ENCODE results near the gene PTPRT.

Gene PTPRT

DNA sequence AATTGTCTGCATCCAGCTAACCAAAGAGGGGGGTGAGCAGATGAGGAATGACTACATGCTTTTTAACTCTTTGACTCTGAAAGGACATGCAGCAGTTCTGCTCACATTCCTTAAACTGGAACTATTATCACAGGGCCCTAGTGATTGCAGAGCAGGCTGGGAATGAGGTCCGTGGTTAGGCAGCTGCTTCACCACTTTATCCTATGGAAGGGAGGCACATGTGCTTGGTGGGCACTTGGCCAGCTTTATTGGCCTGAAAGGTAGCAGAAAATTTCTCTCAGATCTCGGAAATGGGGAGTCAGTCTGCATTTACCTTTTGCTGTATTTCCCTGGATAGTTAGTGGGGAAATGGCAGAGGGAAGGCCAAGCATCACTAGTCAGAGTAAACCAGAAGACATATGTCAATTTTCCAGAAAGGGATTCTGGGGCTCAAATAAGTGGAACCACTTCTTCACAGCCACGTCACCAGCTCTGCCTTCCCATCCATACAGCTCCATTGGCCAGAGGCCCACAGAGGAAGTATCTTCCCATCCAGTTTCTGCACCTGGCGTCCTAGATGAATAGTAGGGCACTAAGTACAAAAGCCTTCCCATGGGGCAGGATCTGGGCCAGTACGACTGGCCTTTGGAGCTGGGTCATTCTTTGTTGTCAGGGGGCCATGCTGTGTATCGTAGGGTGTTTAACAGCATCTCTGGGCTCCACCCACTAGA lies 444.8 kb downstream of the PTPRT start:
- Histone ChIP-seq H3K27me3 (ENCODE audit: control insufficient read depth, insufficient read depth, low read length) (no peaks in the 10 kb centered on the region), H3K4me1 (ENCODE audit: control insufficient read depth, insufficient read depth, low read length) (peaks cover 31% of the 10 kb centered on the region), H3K9me3 (ENCODE audit: control insufficient read depth, low read length) (no peaks in the 10 kb centered on the region), H3K9ac (ENCODE audit: low read length) (no peak overlapping the region), H3K4me3 (ENCODE audit: low read length) (no peak overlapping the region), H3K36me3 (ENCODE audit: control insufficient read depth, insufficient read depth, low read length) (no peaks in the 10 kb centered on the region)

DNA sequence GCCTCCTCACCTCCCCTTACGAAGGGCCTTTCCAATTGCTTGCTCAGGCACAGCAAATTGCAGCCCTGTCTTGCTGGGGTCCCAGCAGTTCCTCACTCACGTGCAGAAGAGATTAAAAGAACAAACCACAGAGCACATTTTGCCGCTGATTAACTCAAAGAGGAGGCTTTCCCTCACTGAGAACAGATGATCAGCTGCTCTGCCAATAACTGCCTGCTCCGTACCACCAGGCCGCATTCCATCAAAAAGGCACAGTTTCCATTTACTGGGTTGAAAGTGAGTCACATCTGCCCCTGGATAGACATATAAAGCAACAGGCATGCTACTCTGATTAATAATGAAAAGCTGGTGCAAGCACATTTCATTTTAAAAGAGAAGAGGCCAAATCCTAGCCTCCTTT lies 446.8 kb downstream of the PTPRT start:
- Histone ChIP-seq H3K4me3 (ENCODE audit: low read length) (no peak overlapping the region), H3K36me3 (ENCODE audit: control insufficient read depth, insufficient read depth, low read length) (no peaks in the 10 kb centered on the region), H3K4me1 (ENCODE audit: control insufficient read depth, insufficient read depth, low read length) (peaks cover 12% of the 10 kb centered on the region), H3K9me3 (ENCODE audit: control insufficient read depth, low read length) (no peaks in the 10 kb centered on the region), H3K27me3 (ENCODE audit: control insufficient read depth, insufficient read depth, low read length) (no peaks in the 10 kb centered on the region), H3K9ac (ENCODE audit: low read length) (no peak overlapping the region)

GRCh38 chr20:42741906-42742305 lies 447.8 kb downstream of the PTPRT start:
- Histone ChIP-seq H3K9ac (ENCODE audit: low read length) (no peak overlapping the region), H3K4me3 (ENCODE audit: low read length) (no peak overlapping the region), H3K4me1 (ENCODE audit: control insufficient read depth, insufficient read depth, low read length) (peaks cover 3% of the 10 kb centered on the region), H3K36me3 (ENCODE audit: control insufficient read depth, insufficient read depth, low read length) (no peaks in the 10 kb centered on the region), H3K9me3 (ENCODE audit: control insufficient read depth, low read length) (no peaks in the 10 kb centered on the region), H3K27me3 (ENCODE audit: control insufficient read depth, insufficient read depth, low read length) (no peaks in the 10 kb centered on the region)

GRCh38 chr20:42740226-42740870 lies 449.4 kb downstream of the PTPRT start:
- Histone ChIP-seq H3K4me1 (ENCODE audit: control insufficient read depth, insufficient read depth, low read length) (no peaks in the 10 kb centered on the region), H3K9ac (ENCODE audit: low read length) (no peak overlapping the region), H3K27me3 (ENCODE audit: control insufficient read depth, insufficient read depth, low read length) (no peaks in the 10 kb centered on the region), H3K9me3 (ENCODE audit: control insufficient read depth, low read length) (no peaks in the 10 kb centered on the region), H3K36me3 (ENCODE audit: control insufficient read depth, insufficient read depth, low read length) (no peaks in the 10 kb centered on the region), H3K4me3 (ENCODE audit: low read length) (no peak overlapping the region)

DNA sequence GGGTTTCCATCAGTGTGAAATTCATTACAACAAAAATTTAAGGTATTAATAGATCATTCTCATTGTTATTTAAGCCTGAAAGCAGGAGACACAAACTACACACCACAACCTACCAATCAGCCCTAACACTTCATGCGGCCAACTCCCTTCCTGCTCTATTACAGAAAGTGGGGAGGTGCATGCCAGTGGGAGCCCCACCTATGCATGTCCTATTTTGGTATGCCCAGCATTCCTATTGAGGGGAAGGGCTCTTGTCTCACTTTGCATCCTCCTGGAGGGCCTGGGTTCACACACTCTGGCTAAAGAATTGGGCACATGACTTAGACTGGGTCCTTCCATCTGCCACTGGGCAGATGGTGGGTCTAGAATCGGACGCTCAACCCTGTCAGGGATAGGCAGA lies 450.0 kb downstream of the PTPRT start:
- Histone ChIP-seq H3K4me1 (ENCODE audit: control insufficient read depth, insufficient read depth, low read length) (no peaks in the 10 kb centered on the region), H3K9me3 (ENCODE audit: control insufficient read depth, low read length) (no peaks in the 10 kb centered on the region), H3K36me3 (ENCODE audit: control insufficient read depth, insufficient read depth, low read length) (no peaks in the 10 kb centered on the region), H3K27me3 (ENCODE audit: control insufficient read depth, insufficient read depth, low read length) (no peaks in the 10 kb centered on the region), H3K4me3 (ENCODE audit: low read length) (no peak overlapping the region), H3K9ac (ENCODE audit: low read length) (no peak overlapping the region)

- Histone ChIP-seq H3K4me3 (ENCODE audit: low read length) (no peak overlapping the region), H3K27me3 (ENCODE audit: control insufficient read depth, insufficient read depth, low read length) (no peaks in the 10 kb centered on the region), H3K4me1 (ENCODE audit: control insufficient read depth, insufficient read depth, low read length) (no peaks in the 10 kb centered on the region), H3K9me3 (ENCODE audit: control insufficient read depth, low read length) (no peaks in the 10 kb centered on the region), H3K36me3 (ENCODE audit: control insufficient read depth, insufficient read depth, low read length) (no peaks in the 10 kb centered on the region), H3K9ac (ENCODE audit: low read length) (no peak overlapping the region)
Observed at GRCh38 chr20:42735539-42735938, 454.2 kb downstream of the PTPRT start.

DNA sequence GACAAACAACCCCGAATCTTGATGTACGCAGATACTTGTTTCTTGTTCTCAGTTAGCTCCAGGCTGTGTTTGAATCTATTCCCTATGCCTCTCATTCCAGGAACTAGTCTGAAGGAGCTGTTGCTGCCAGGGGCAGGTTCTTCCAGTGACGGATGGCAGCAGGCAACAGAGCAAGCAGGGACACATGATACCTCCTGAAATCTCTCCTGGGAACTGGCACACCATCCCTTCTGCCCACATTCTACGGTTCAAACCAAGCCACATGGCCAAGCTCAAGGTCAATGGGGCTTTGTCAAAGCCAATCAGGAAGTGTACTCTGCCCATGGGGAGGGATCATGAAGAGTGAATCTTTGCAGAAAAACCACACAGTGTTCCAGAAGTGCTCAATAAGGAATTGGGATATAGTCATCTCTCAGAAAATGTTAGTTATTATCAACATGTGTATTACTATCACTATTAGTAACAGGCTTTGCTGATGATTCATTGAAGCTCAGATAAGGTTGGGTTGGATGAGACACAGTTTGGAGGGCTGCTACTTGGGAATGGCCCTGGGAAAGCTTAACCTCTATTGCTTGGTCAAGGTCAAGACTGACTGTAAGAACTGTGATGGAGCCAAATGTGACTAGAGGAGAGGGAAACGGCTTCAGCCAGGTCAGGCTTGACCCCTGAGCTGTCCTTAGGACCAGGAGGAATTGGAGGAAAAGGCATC lies 454.9 kb downstream of the PTPRT start:
- H3K4me3 ChIP-seq (ENCODE audit: low read length) = no peak overlapping the region
- no peaks in the 10 kb centered on the region for H3K9me3 ChIP-seq (ENCODE audit: control insufficient read depth, low read length)
- no peaks in the 10 kb centered on the region for H3K4me1 ChIP-seq (ENCODE audit: control insufficient read depth, insufficient read depth, low read length)
- no peaks in the 10 kb centered on the region for H3K27me3 ChIP-seq (ENCODE audit: control insufficient read depth, insufficient read depth, low read length)
- H3K9ac ChIP-seq (ENCODE audit: low read length) = no peak overlapping the region
- no peaks in the 10 kb centered on the region for H3K36me3 ChIP-seq (ENCODE audit: control insufficient read depth, insufficient read depth, low read length)

- Histone ChIP-seq H3K4me3 (ENCODE audit: low read length) (no peak overlapping the region), H3K4me1 (ENCODE audit: control insufficient read depth, insufficient read depth, low read length) (no peaks in the 10 kb centered on the region), H3K9ac (ENCODE audit: low read length) (no peak overlapping the region), H3K27me3 (ENCODE audit: control insufficient read depth, insufficient read depth, low read length) (no peaks in the 10 kb centered on the region), H3K9me3 (ENCODE audit: control insufficient read depth, low read length) (no peaks in the 10 kb centered on the region), H3K36me3 (ENCODE audit: control insufficient read depth, insufficient read depth, low read length) (no peaks in the 10 kb centered on the region)
Observed at GRCh38 chr20:42721923-42722322, 467.8 kb downstream of the PTPRT start.

DNA sequence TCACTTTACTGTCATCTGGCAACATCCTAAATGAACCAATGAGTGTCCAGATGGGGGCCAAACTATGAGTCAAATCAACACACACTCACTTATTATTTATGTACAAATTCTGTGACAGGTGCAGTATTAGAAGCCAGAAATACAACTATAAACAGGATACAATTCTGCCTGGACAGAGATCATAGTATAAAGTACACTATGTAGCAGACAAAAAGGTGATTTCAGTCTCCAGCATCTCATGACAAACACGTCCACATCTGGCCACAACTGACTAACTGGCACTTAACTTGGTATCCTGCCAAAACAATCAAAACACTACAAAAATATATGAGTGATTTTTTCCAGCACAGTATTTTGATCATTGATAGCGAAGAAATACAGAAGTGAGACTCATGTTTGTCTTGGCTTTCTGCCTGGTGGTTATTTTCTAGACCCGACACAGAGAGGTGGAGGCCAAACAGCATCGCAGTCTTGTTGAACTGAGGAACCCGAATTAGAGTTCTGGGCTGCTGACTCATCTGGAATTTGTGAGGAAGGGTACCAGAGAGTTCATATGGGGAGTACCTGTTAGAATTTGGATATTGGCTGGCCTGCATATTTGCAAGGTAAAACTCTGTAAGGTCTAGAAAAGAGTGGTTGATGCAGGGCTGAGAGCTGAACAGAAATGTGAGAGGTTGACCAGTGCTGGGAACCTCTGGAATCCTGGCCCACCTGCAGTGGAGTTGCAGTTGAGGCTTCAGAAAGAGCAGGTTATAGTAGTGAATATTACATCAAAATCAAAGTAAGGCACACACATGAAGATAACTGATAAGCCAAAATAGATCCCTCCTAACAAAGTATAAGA lies 475.2 kb downstream of the PTPRT start:
- no peak overlapping the region for H3K4me3 ChIP-seq (ENCODE audit: low read length)
- H3K9me3 ChIP-seq (ENCODE audit: control insufficient read depth, low read length) = no peaks in the 10 kb centered on the region
- H3K4me1 ChIP-seq (ENCODE audit: control insufficient read depth, insufficient read depth, low read length) = peaks cover 5% of the 10 kb centered on the region
- H3K9ac ChIP-seq (ENCODE audit: low read length) = no peak overlapping the region
- no peaks in the 10 kb centered on the region for H3K36me3 ChIP-seq (ENCODE audit: control insufficient read depth, insufficient read depth, low read length)
- no peaks in the 10 kb centered on the region for H3K27me3 ChIP-seq (ENCODE audit: control insufficient read depth, insufficient read depth, low read length)

- Histone ChIP-seq H3K9ac (ENCODE audit: low read length) (no peak overlapping the region), H3K4me1 (ENCODE audit: control insufficient read depth, insufficient read depth, low read length) (no peaks in the 10 kb centered on the region), H3K9me3 (ENCODE audit: control insufficient read depth, low read length) (no peaks in the 10 kb centered on the region), H3K4me3 (ENCODE audit: low read length) (no peak overlapping the region), H3K36me3 (ENCODE audit: control insufficient read depth, insufficient read depth, low read length) (no peaks in the 10 kb centered on the region), H3K27me3 (ENCODE audit: control insufficient read depth, insufficient read depth, low read length) (no peaks in the 10 kb centered on the region)
Observed at GRCh38 chr20:42708266-42708665, 481.4 kb downstream of the PTPRT start.

GRCh38 chr20:42706759-42707158 lies 482.9 kb downstream of the PTPRT start:
- Histone ChIP-seq H3K9me3 (ENCODE audit: control insufficient read depth, low read length) (no peaks in the 10 kb centered on the region), H3K9ac (ENCODE audit: low read length) (no peak overlapping the region), H3K27me3 (ENCODE audit: control insufficient read depth, insufficient read depth, low read length) (no peaks in the 10 kb centered on the region), H3K36me3 (ENCODE audit: control insufficient read depth, insufficient read depth, low read length) (no peaks in the 10 kb centered on the region), H3K4me3 (ENCODE audit: low read length) (no peak overlapping the region), H3K4me1 (ENCODE audit: control insufficient read depth, insufficient read depth, low read length) (peaks cover 10% of the 10 kb centered on the region)

DNA sequence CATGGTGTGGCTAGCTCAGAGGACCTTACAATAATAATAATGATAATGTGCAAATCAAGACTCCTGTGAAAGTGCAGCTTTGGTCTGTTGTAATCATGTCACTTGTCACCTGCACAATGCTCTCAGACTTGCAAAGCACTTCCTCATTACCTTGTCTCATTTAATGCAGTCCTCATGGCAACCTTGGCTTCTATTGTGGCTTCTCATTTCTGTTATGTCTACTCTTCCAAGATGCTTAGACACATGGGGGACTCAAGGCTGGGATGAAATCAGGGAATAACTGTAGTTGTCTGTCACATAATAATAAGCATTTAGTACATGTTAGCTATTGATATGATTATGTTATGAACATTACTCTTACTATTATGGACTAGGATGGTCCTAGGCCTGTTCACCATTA lies 484.2 kb downstream of the PTPRT start:
- Histone ChIP-seq H3K9me3 (ENCODE audit: control insufficient read depth, low read length) (no peaks in the 10 kb centered on the region), H3K4me1 (ENCODE audit: control insufficient read depth, insufficient read depth, low read length) (peaks cover 11% of the 10 kb centered on the region), H3K4me3 (ENCODE audit: low read length) (no peak overlapping the region), H3K27me3 (ENCODE audit: control insufficient read depth, insufficient read depth, low read length) (no peaks in the 10 kb centered on the region), H3K36me3 (ENCODE audit: control insufficient read depth, insufficient read depth, low read length) (no peaks in the 10 kb centered on the region), H3K9ac (ENCODE audit: low read length) (no peak overlapping the region)
